Measurements from ENCODE around the gene HEATR5A.

- no peak for TF ChIP-seq CTCF (IDR thresholded peaks at IDR 0.05)
- no peak for TF ChIP-seq POLR2A (IDR thresholded peaks at IDR 0.05)
Measured at GRCh38 chr14:31439561-31439960, 19.2 kb upstream of the HEATR5A start.

All from Peyer's patch (tissue), 4 donors.